Limb (tissue), 2 donors: ENCODE data around the gene RIIAD1.
"Not testable (repeated sequence)": the region's sequence is repeated elsewhere in the genome, so short reads cannot be mapped to it uniquely, and the experiment has no call there.

Experiments used
- DNase-seq, 2 donors: peaks; one replicate each; pipeline ENCODE4 v3.0.0-alpha.2; 2016; ENCODE audit errors: extremely low spot score in 2 of 2

Gene RIIAD1

GRCh38 chr1:151720974-151721787 lies at the start of gene RIIAD1:
Gene RIIAD1, plus strand, starts transcription at chr1:151721522. Its CDS starts 15 bp downstream, at chr1:151721537.
- DNase-seq, result peak; percentile 21 to 76

GRCh38 chr1:151673407-151673806 lies 47.9 kb upstream of the RIIAD1 start:
- DNase-seq, result no peak

- DNase-seq, result no peak
These were observed 40.9 kb upstream of the RIIAD1 start for GRCh38 chr1:151680391-151680790.

GRCh38 chr1:151680826-151681225 lies 40.5 kb upstream of the RIIAD1 start:
- no peak for DNase-seq

- DNase-seq, result no peak
These were observed 39.4 kb upstream of the RIIAD1 start for GRCh38 chr1:151681923-151682322.

- not testable (repeated sequence) for DNase-seq
These were observed 38.4 kb upstream of the RIIAD1 start for GRCh38 chr1:151682901-151683300.

GRCh38 chr1:151684128-151684527 lies 37.2 kb upstream of the RIIAD1 start:
- no peak for DNase-seq

- no peak for DNase-seq
These were observed 34.8 kb upstream of the RIIAD1 start for GRCh38 chr1:151686561-151686960.

GRCh38 chr1:151689494-151689893 lies 31.8 kb upstream of the RIIAD1 start:
- no peak for DNase-seq

- no peak for DNase-seq
These were observed 29.1 kb upstream of the RIIAD1 start for GRCh38 chr1:151692226-151692625.

- DNase-seq, result peak in 1 of 2 donors; percentile 44
These were observed 28.2 kb upstream of the RIIAD1 start for GRCh38 chr1:151693057-151693651.

GRCh38 chr1:151701515-151701914 lies 19.8 kb upstream of the RIIAD1 start:
- no peak for DNase-seq

GRCh38 chr1:151702936-151703335 lies 18.4 kb upstream of the RIIAD1 start:
- DNase-seq, result no peak

- no peak for DNase-seq
These were observed 17.5 kb upstream of the RIIAD1 start for GRCh38 chr1:151703813-151704212.

GRCh38 chr1:151704246-151704645 lies 17.1 kb upstream of the RIIAD1 start:
- no peak for DNase-seq

- no peak for DNase-seq
These were observed 16.2 kb upstream of the RIIAD1 start for GRCh38 chr1:151705146-151705545.

- DNase-seq, result no peak
These were observed 15.4 kb upstream of the RIIAD1 start for GRCh38 chr1:151705753-151706463.

GRCh38 chr1:151706464-151707415 lies 14.6 kb upstream of the RIIAD1 start:
- no peak for DNase-seq

GRCh38 chr1:151707541-151708065 lies 13.7 kb upstream of the RIIAD1 start:
- no peak for DNase-seq

- no peak for DNase-seq
These were observed 12.4 kb upstream of the RIIAD1 start for GRCh38 chr1:151708891-151709290.
